ENCODE results near the gene ACSF3.
"Not testable (repeated sequence)": the region's sequence is repeated elsewhere in the genome, so short reads cannot be mapped to it uniquely, and the experiment has no call there.

The ACSF3 gene

DNA sequence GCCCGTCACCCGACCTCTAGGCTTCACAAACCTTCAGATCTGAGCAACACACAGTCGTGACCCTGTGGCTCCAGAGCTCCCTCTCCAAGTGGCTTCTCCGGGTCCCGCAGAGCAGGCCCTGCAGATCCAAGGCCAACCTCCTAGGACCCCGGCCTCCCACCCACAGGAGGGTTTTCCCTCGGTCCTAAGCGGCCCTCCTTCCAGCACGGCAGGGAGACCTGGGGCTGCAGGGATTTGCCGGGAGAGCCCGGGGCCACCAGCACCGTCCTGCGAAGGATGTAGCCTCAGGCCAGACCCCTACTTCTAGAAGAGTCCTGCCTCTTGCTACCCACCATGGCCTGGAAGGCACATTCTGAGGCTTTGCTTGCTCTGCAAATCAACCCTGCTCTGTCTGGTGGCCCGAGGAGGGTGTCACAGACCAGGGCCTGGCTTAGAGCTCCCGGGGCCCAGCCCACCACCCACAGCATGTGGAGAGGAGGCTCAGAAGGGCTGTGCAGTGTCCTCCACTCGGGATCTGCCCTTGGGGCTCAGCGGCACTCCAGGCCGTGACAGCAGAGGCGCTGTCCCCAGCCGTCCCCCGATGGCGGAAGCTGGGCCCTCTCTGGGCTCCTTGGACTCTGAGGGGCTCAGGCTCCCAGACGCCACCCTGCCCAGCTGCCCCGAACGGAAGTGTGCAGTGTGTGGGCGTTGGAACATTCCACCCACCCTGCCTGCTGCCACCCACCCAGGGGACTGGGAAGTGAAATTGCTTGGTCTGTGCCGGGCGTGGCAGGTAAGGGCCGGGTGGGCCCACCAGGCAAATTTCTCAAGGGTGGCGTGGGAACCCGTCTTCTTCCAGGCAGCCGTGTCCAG is 28.8 kb upstream of the ACSF3 start:
- no peak overlapping the region for H3K4me3 ChIP-seq (ENCODE audit: low read depth, low read length)
- CTCF ChIA-PET = no interaction called here
- POLR2A ChIA-PET = no interaction called here
- TF ChIP-seq, protein P1, sequence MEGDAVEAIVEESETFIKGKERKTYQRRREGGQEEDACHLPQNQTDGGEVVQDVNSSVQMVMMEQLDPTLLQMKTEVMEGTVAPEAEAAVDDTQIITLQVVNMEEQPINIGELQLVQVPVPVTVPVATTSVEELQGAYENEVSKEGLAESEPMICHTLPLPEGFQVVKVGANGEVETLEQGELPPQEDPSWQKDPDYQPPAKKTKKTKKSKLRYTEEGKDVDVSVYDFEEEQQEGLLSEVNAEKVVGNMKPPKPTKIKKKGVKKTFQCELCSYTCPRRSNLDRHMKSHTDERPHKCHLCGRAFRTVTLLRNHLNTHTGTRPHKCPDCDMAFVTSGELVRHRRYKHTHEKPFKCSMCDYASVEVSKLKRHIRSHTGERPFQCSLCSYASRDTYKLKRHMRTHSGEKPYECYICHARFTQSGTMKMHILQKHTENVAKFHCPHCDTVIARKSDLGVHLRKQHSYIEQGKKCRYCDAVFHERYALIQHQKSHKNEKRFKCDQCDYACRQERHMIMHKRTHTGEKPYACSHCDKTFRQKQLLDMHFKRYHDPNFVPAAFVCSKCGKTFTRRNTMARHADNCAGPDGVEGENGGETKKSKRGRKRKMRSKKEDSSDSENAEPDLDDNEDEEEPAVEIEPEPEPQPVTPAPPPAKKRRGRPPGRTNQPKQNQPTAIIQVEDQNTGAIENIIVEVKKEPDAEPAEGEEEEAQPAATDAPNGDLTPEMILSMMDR (IDR thresholded peaks at IDR 0.05; ENCODE audit: insufficient read depth, low read length, missing control alignments) = no peak
- no peak for DNase-seq (ENCODE audit: low read depth, low spot score)

DNA sequence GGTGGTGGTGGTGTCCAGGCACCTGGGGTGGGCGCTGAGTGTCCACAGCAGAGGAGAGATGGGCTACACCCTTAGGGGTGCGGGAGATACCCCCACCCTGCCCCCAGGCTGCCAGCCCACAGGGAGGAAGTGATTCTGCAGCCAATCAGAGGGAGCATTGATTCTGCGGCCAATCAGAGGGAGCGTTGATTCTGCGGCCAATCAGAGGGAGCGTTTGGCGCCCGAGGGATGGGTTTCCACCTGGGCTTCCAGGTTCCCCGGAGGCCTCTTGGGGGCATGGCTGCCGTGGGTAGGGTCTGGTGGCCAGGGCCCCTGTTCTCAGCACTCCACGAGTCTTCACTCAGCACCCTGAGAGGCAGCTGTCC is 28.2 kb upstream of the ACSF3 start:
- TF ChIP-seq, protein P1 (IDR thresholded peaks at IDR 0.05; ENCODE audit: insufficient read depth, low read length, missing control alignments) = no peak
- ChIA-PET POLR2A (no interaction called here), CTCF (no interaction called here)
- no peak overlapping the region for H3K4me3 ChIP-seq (ENCODE audit: low read depth, low read length)
- DNase-seq (ENCODE audit: low read depth, low spot score) = no peak

DNA sequence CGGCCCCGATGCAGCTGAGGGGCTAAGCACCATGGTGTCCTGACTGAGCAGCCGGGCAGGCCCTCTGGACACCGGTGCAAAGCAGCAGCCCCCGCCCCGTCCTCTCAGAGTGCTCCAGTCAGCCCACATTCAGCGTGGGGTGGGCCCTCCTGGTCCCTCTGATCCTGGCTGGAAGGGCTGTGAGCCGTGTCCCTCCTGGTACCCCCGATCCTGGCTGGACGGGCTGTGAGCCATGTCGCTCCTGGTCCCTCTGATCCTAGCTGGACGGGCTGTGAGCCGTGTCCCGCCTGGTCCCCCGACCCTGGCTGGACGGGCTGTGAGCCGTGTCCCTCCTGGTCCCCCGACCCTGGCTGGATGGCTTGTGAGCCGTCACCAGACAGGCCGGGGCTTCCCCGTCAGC is 26.9 kb upstream of the ACSF3 start:
- POLR2A ChIA-PET = no interaction called here

DNA sequence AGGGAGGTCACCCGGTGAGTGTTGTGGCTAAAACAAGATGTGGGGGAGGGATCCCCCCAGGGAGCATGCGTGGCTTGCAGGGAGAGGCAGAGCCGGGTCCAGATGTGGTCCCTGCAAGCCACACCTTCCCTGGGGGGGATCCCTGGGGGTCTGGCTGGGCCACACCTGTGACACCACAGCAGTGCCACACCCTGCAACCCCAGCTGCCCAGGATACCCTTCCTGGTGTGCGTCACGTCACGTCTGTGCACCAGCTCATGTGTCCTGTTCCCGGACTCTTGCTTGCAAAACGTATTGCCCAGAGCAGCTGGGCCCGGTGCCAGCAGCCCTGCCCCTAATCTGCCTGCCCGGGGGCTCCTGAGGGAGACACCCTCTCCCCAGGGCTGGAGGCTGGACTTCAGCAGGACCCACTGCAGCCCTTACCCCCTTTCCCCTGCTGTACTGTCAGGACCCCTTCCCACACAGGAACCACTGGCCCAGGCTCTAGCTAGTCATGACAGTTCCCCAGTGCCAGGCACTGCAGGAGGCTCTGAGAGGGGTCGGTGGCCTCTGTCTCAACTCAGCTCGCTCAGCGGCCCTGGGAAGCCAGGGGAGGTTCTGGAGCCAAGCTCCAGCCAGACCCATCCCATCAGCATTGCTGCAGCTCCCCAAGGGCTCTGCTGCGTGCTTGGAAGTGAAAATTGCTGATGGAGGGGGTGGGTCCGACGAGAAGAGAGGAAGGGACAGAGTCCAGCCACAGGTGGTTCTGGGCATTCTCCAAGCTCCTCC is 25.8 kb upstream of the ACSF3 start:
- TF ChIP-seq, protein P1 (IDR thresholded peaks at IDR 0.05; ENCODE audit: insufficient read depth, low read length, missing control alignments) = no peak
- no peak overlapping the region for H3K4me3 ChIP-seq (ENCODE audit: low read depth, low read length)
- ChIA-PET POLR2A (no interaction called here), CTCF (no interaction called here)
- no peak for DNase-seq (ENCODE audit: low read depth, low spot score)

More for the DNA sequence above, 26.9 kb upstream of the ACSF3 start:
- TF ChIP-seq, protein P1 (IDR thresholded peaks at IDR 0.05; ENCODE audit: insufficient read depth, low read length, missing control alignments) = no peak
- no peak overlapping the region for H3K4me3 ChIP-seq (ENCODE audit: low read depth, low read length)
- CTCF ChIA-PET = no interaction called here
- no peak for DNase-seq (ENCODE audit: low read depth, low spot score)

DNA sequence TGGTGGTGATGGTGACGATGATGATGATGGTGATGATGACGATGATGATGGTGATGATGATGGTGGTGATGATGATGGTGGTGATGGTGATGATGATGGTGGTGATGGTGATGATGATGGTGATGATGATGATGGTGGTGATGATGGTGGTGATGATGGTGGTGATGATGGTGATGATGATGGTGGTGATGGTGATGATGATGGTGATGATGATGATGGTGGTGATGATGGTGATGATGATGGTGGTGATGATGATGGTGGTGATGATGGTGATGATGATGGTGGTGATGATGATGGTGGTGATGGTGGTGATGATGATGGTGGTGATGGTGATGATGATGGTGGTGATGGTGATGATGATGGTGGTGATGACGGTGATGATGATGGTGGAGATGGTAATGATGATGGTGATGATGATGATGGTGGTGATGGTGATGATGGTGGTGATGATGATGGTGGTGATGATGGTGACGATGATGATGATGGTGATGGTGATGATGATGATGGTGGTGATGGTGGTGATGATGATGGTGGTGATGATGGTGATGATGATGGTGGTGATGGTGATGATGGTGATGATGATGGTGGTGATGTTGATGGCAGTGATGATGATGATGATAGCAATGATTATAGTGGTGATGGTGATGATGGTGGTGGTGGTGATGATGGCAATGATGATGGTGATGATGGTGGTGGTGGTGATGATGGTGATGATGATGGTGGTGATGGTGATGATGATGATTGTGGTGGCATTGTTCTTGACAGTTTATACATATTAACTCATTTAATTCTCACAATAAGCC is 24.6 kb upstream of the ACSF3 start:
- DNase-seq (ENCODE audit: low read depth, low spot score); POLR2A ChIA-PET; H3K4me3 ChIP-seq (ENCODE audit: low read depth, low read length); CTCF ChIA-PET: not testable (repeated sequence)

DNA sequence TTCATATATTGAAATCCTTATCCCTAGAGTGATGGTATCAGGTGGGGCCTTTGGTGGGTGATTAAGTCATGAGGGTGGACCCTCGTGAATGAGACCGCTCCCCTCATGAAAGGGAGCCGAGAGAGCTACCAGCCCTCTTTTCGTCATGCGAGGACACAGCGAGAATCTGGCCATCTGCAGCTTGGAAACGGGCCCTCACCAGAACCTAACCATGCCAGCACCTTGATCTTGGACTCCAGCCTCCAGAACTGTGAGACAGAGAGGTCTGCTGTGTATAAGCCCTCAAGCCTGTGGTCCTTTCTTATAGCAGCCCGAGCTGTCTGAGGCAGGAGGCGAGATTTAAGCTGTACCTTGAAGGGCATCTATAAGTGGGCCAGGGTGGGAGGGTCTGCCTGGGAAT is 23.7 kb upstream of the ACSF3 start:
- H3K4me3 ChIP-seq (ENCODE audit: low read depth, low read length) = no peak overlapping the region
- TF ChIP-seq, protein P1 (IDR thresholded peaks at IDR 0.05; ENCODE audit: insufficient read depth, low read length, missing control alignments) = no peak
- no peak for DNase-seq (ENCODE audit: low read depth, low spot score)
- CTCF ChIA-PET = no interaction called here
- POLR2A ChIA-PET = interaction anchor here (0.6 kb wide), 1 partner anchor 77 kb away, joined by 6 read pairs; no protein-coding TSS in a partner anchor

Data from AG04449 (cell line).